K562 (cell line): ENCODE data around the gene PLCG2. TPM values are rescaled to one million over a fixed set of nuclear protein-coding genes. Genes with fewer than 3 reads are reported as not detected.

Source experiments
- CBFA2T2 ChIP-seq: fragments of 450-650 bp; conservative IDR thresholded peaks from 2 replicates; pipeline ENCODE4 v1.6.1; 2017; ENCODE audit warnings: mild to moderate bottlenecking
- CEBPZ ChIP-seq: fragments of 150-350 bp; IDR thresholded peaks from 2 replicates; pipeline ENCODE4 v1.6.1; 2014; ENCODE audit warnings: low read depth, mild to moderate bottlenecking, low read length, borderline replicate concordance
- CXXC5 ChIP-seq: fragments of 250-450 bp; sonication (Bioruptor Pico); IDR thresholded peaks from 2 replicates; pipeline ENCODE4 v1.8.0; 2022; ENCODE audit warnings: inconsistent platforms, mild to moderate bottlenecking, moderate library complexity
- JUND ChIP-seq, 2 experiments: IDR thresholded peaks; 2 replicates in 1 of 2; 3 replicates in 1 of 2; pipeline ENCODE4 v1.6.1; 2011; ENCODE audit warnings: borderline replicate concordance in 2 of 2, low read depth in 2 of 2, low read length in 2 of 2, improper control_type of control experiment in 1 of 2, missing biosample characterization in 1 of 2, missing genetic modification characterization in 1 of 2, missing genetic modification reagents in 1 of 2
- LCOR ChIP-seq: sonication (generic); formaldehyde crosslinking; IDR thresholded peaks from 2 replicates; pipeline ENCODE4 v1.8.0; 2022; ENCODE audit warnings: mild to moderate bottlenecking, missing genetic modification reagents
- MCM3 ChIP-seq: fragments of 450-650 bp; IDR thresholded peaks from 2 replicates; pipeline ENCODE4 v1.6.1; 2016
- MTA1 ChIP-seq: fragments of 450-650 bp; IDR thresholded peaks from 2 replicates; pipeline ENCODE4 v1.6.1; 2017; ENCODE audit warnings: borderline replicate concordance
- NONO ChIP-seq, 2 experiments: fragments of 200-400 bp in 1 of 2; fragments of 450-650 bp in 1 of 2; formaldehyde crosslinking in 1 of 2; IDR thresholded peaks; 2 replicates each; pipeline ENCODE4 v1.6.1; 2017; ENCODE audit warnings: low read depth in 2 of 2, mild to moderate bottlenecking in 2 of 2, moderate library complexity in 2 of 2, low read length in 1 of 2
- polyA plus RNA-seq, 8 experiments: library from polyadenylated mRNA; depleted of rRNA in 4 of 8; stranded (reverse) in 5 of 8; unstranded in 3 of 8; fragments of >200 nt; fragmentation: Nextera tagmentation in 2 of 8; fragmentation: Illumina TruSeq in 1 of 8; extraction: Ambion mirVana in 2 of 8; extraction: Trizol in 1 of 8; gene quantifications; 2 replicates each; pipeline versions ENCODE4 v1.2.1 to v1.2.3, GENCODE V29; 2011 to 2014; ENCODE audit warnings: inconsistent platforms in 1 of 8, missing spikeins in 1 of 8
- total RNA-seq, 7 experiments: library from RNA; depleted of rRNA in 6 of 7; stranded (reverse); fragments of >200 nt in 6 of 7; fragmentation: Illumina TruSeq in 2 of 7; extraction: Trizol in 2 of 7; gene quantifications; 2 replicates each; pipeline versions ENCODE4 v1.2.1 to v1.2.3, GENCODE V29; 2011 to 2021; ENCODE audit warnings: low replicate concordance in 1 of 7

The PLCG2 gene
- total and polyA plus RNA-seq, 9 of the 15 experiments (the other 6 are each of a cell fraction or from before 2014, with no cell fraction given) = 0.94 to 7.1 (median 3.1) TPM

- TF ChIP-seq LCOR (CRISPR knock-in tag) = no peak
- TF ChIP-seq CEBPZ = no peak
- no peak for TF ChIP-seq CXXC5
- TF ChIP-seq NONO (IDR thresholded peaks at IDR 0.05; ENCODE audit: low read depth in 2 of 2, low read length in 1 of 2) = no peak
- TF ChIP-seq MCM3 = no peak
- TF ChIP-seq JUND (IDR thresholded peaks at IDR 0.05; ENCODE audit: borderline replicate concordance, low read depth, low read length) = no peak
- no peak for TF ChIP-seq JUND (tag; IDR thresholded peaks at IDR 0.05; ENCODE audit: borderline replicate concordance, low read depth, low read length)
- TF ChIP-seq MTA1 = no peak
- no peak for TF ChIP-seq CBFA2T2
Observed at GRCh38 chr16:81863630-81864352, 84.7 kb downstream of the PLCG2 start (continued).
